Measurements from ENCODE around the gene ABCB6.

DNA sequence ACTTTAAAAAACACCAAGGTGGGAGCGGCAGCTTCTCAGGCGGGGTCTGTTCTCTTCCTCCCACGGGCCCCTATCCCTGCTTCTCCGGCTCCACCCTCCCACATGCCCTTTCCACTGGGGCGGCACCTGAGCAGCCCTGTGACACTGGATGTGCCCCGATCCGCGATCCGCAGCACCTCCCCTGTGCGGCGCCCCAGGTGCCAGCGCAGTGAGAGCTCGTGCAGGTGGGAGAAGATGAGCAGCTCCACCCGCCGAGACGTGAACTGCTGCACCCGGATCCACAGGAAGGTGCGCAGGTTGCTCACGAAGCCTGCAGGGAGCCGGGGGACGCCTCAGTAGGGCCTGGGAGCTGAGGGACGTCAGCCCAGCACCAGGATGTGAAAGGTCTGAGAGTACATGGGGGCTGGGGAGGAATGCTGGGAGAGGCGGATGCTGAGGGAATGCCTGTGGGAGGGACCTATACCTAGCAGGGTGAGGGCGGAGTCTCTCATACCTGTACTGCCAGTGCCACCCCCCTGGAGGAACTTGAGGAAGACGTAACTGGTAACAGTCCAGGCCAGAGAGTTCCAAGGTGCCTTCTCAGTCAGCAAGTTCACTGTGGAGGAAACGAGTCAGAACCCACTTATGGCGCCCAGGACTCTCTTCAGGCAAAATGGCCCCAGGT is 2.8 kb downstream of the ABCB6 start:
- TF ChIP-seq, protein P1, sequence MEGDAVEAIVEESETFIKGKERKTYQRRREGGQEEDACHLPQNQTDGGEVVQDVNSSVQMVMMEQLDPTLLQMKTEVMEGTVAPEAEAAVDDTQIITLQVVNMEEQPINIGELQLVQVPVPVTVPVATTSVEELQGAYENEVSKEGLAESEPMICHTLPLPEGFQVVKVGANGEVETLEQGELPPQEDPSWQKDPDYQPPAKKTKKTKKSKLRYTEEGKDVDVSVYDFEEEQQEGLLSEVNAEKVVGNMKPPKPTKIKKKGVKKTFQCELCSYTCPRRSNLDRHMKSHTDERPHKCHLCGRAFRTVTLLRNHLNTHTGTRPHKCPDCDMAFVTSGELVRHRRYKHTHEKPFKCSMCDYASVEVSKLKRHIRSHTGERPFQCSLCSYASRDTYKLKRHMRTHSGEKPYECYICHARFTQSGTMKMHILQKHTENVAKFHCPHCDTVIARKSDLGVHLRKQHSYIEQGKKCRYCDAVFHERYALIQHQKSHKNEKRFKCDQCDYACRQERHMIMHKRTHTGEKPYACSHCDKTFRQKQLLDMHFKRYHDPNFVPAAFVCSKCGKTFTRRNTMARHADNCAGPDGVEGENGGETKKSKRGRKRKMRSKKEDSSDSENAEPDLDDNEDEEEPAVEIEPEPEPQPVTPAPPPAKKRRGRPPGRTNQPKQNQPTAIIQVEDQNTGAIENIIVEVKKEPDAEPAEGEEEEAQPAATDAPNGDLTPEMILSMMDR (IDR thresholded peaks at IDR 0.05; ENCODE audit: insufficient read depth, low read length, poor library complexity, severe bottlenecking): no peak
- TF ChIP-seq EZH2phosphoT487 (conservative IDR thresholded peaks at IDR 0.05; ENCODE audit: low read length): no peak
